Natural killer cell (primary cell): ENCODE data around the gene CYP27B1. TPM values are rescaled to one million over a fixed set of nuclear protein-coding genes. Genes with fewer than 3 reads are reported as not detected.

Source experiments
- ATAC-seq, 3 donors: fragments of 150-1000 bp in 2 of 3; fragments of 200-7000 bp in 1 of 3; cut with Tn5 transposase; 1 replicate in 1 of 3; 2 replicates in 2 of 3; pipeline ENCODE4 v1.10.0; 2021; ENCODE audit warnings: mild to moderate bottlenecking in 2 of 3, moderate library complexity in 2 of 3
- DNase-seq, 2 donors: peaks; one replicate each; pipeline versions ENCODE4 v3.0.0 to v3.0.0-alpha.2; 2013 to 2021; ENCODE audit warnings: mixed read lengths in 1 of 2
- H3K27ac ChIP-seq: one replicate; pipeline ENCODE4 v1.5.1; 2013; ENCODE audit warnings: mild to moderate bottlenecking, low read length
- H3K27me3 ChIP-seq: one replicate; pipeline ENCODE4 v1.6.1; 2013; ENCODE audit warnings: low read length; ENCODE audit not compliant: control insufficient read depth, insufficient read depth
- H3K36me3 ChIP-seq: one replicate; pipeline ENCODE4 v1.6.1; 2013; ENCODE audit warnings: low read length; ENCODE audit not compliant: control insufficient read depth, insufficient read depth
- H3K4me1 ChIP-seq: one replicate; pipeline ENCODE4 v1.6.1; 2013; ENCODE audit warnings: low read length; ENCODE audit not compliant: control insufficient read depth, insufficient read depth
- H3K4me3 ChIP-seq: one replicate; pipeline ENCODE4 v1.5.1; 2013; ENCODE audit warnings: low read length
- H3K9me3 ChIP-seq: one replicate; pipeline ENCODE4 v1.6.1; 2013; ENCODE audit warnings: low read length; ENCODE audit not compliant: control insufficient read depth, insufficient read depth
- H3K27ac Mint-ChIP-seq, 2 donors: one replicate each; pipeline ENCODE4 v1.8.0; 2022; ENCODE audit warnings: mild to moderate bottlenecking in 2 of 2, mixed read lengths in 2 of 2, moderate library complexity in 1 of 2
- H3K27me3 Mint-ChIP-seq, 2 donors: one replicate each; pipeline ENCODE4 v1.8.0; 2022; ENCODE audit warnings: low read depth in 2 of 2, mixed read lengths in 2 of 2
- H3K36me3 Mint-ChIP-seq: one replicate; pipeline ENCODE4 v1.8.0; 2022; ENCODE audit warnings: mixed read lengths
- H3K4me1 Mint-ChIP-seq, 2 donors: one replicate each; pipeline ENCODE4 v1.8.0; 2022; ENCODE audit warnings: mixed read lengths in 2 of 2
- H3K4me3 Mint-ChIP-seq: one replicate; pipeline ENCODE4 v1.8.0; 2022; ENCODE audit warnings: mild to moderate bottlenecking, moderate library complexity, mixed read lengths
- H3K9me3 Mint-ChIP-seq, 2 donors: one replicate each; pipeline ENCODE4 v1.8.0; 2022; ENCODE audit warnings: mixed read lengths in 2 of 2
- WGBS: methylation state at CpG from one replicate; pipeline ENCODE4 v1.1.7; 2013; ENCODE audit warnings: missing lambda C conversion rate; ENCODE audit not compliant: insufficient coverage; 5-methylcytosine and 5-hydroxymethylcytosine counted together
- intact Hi-C: fragments of 100-400 bp; cut with micrococcal nuclease; formaldehyde crosslinking; loops from one replicate; pipeline ENCODE4 v1.14.2; 2022
- total RNA-seq, 4 donors: library from RNA; stranded (reverse); fragments of 120-200 nt in 1 of 4; gene quantifications; one replicate each; pipeline versions ENCODE4 v1.2.3 to v1.2.4, GENCODE V29; 2013 to 2022
- TF ChIP-seq, protein P1 (sequence below): fragments of 200-600 bp; IDR thresholded peaks from one replicate; pipeline ENCODE4 v1.8.0; 2022; ENCODE audit warnings: antibody characterized with exemption

CYP27B1 gene
- total RNA-seq, 3 donors from 2014 or later (not counting 1 experiment from before 2014, with no cell fraction given) = 1.1 to 1.7 (median 1.6) TPM

DNA sequence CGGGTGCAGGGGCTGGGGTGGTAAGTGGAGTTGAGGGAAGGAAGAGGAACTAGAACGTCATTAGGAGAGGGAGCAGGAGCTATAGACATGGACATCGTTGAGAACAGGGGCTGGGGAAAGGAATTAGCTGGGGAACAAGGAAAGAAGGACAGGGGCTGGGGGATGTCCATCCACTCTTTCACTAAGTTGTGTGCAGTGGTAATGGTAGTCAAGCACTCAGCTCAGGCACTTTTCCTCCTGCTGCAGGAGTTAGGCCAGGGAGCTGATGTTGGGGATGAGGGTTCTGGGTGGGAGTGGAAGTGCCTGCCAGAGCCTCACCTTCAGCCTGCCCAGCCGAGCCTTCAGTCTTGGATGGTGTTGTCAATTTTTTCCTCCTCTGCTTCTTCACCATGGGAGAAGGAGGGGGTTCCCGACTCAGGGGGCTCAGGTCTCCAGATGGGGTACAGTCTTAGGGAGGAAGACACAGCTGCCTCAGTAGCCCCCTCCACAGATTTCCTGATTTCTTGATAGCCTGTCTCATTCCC is 37.5 kb downstream of the CYP27B1 start:
- TF ChIP-seq, protein P1, sequence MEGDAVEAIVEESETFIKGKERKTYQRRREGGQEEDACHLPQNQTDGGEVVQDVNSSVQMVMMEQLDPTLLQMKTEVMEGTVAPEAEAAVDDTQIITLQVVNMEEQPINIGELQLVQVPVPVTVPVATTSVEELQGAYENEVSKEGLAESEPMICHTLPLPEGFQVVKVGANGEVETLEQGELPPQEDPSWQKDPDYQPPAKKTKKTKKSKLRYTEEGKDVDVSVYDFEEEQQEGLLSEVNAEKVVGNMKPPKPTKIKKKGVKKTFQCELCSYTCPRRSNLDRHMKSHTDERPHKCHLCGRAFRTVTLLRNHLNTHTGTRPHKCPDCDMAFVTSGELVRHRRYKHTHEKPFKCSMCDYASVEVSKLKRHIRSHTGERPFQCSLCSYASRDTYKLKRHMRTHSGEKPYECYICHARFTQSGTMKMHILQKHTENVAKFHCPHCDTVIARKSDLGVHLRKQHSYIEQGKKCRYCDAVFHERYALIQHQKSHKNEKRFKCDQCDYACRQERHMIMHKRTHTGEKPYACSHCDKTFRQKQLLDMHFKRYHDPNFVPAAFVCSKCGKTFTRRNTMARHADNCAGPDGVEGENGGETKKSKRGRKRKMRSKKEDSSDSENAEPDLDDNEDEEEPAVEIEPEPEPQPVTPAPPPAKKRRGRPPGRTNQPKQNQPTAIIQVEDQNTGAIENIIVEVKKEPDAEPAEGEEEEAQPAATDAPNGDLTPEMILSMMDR = no peak
- Histone ChIP-seq H3K9me3 (no peaks in the 10 kb centered on the region), H3K36me3 (peaks cover 77% of the 10 kb centered on the region), H3K27me3 (no peaks in the 10 kb centered on the region), H3K4me1 (peaks cover 6% of the 10 kb centered on the region), H3K4me3 (no peak overlapping the region), H3K27ac (no peak overlapping the region)
- WGBS = 78% methylated on average over 4 of the region's 5 CpGs
- ATAC-seq (no peak), DNase-seq (no peak)
- intact Hi-C loops = no loop called here
- H3K4me3 Mint-ChIP-seq = no peak overlapping the region
- H3K9me3 Mint-ChIP-seq = no peaks in the 10 kb centered on the region
- no peaks in the 10 kb centered on the region for H3K27me3 Mint-ChIP-seq
- H3K27ac Mint-ChIP-seq = no peak overlapping the region
- peaks cover 8 to 19% of the 10 kb centered on the region in 2 donors for H3K4me1 Mint-ChIP-seq
- H3K36me3 Mint-ChIP-seq = peaks cover 1% of the 10 kb centered on the region

DNA sequence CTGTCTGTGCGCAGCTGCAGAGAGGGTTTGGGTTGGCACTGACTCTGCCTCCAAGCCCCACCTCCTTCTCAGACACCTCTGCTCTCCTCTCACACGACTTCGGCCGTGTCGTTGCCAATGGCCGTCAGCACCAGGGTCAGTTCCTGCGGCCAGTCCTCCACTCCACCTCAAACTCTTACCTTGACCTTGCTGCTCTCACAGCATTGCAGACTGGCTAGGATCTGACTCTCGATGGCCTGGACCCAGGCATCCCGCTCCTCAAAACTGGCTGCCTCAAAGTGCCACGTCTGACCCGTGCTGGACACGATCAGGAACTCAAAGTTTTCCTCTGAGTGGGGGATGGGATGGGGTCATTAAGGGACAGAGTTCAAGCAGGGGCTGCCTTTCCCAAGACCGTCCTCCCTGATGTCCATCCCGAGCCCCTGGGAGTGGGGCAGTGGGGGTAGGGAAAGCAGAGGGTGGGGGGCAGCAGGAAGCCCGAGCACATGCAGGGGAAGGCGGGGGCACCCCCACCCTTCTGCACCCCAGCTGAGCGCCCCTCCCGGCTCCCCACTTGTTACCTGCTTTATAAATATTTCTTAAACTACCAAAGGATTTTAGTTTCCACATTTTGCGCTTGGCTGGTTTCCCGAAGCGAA is 39.0 kb downstream of the CYP27B1 start:
- H3K4me3 ChIP-seq = no peak overlapping the region
- no peaks in the 10 kb centered on the region for H3K27me3 ChIP-seq
- Mint-ChIP-seq H3K4me3 (no peak overlapping the region), H3K27me3 (no peaks in the 10 kb centered on the region), H3K27ac (no peak overlapping the region), H3K9me3 (no peaks in the 10 kb centered on the region), H3K36me3 (no peaks in the 10 kb centered on the region), H3K4me1 (peaks cover 11 to 17% of the 10 kb centered on the region in 2 donors)
- peaks cover 6% of the 10 kb centered on the region for H3K4me1 ChIP-seq
- ATAC-seq (no peak), DNase-seq (no peak)
- intact Hi-C loops = no loop called here
- no peak overlapping the region for H3K27ac ChIP-seq
- peaks cover 62% of the 10 kb centered on the region for H3K36me3 ChIP-seq
- 95% methylated on average over 17 of the region's 21 CpGs for WGBS
- TF ChIP-seq, protein P1 = no peak
- no peaks in the 10 kb centered on the region for H3K9me3 ChIP-seq

DNA sequence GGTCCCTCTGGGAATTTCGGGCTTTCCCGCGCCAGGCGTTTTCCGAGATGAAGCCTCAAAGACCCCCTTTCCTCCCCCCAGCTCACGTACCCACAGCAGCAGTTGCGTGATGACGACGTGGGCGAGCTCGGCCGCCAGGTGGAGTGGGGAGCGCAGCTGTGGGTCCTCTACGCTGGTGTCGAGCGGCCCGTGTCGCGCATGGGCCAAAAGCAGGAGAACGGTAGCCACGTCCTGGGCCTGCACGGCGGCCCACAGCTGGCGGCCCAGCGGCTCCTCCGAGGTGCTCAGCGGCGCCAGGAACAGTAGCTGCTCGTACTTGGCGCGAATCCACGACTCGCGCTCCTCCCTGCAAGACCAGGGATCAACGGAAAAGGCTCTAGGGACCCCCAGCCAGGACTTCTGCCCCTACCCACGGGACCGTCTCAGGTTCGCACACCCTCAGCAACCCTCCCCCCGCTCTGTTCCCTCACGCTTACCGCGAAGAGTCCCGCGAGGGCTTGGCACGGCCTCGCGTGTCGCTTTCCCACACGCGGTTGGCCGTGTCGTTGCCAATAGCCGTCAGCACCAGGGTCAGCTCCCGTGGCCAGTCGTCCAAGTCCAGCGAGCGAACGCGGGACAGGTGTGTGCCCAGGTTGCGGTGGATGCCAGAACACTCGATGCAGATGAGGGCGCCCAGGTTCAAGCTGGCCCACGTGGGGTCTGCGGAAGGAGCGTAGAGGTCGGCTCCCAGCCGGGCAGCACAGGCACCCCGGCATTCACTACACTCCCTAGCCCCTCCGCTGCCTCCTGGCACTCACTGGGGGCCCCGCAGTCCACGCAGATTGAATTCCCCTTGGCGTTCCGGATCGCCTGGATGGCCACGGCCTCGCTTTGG is 39.8 kb downstream of the CYP27B1 start:
- peaks cover 11 to 18% of the 10 kb centered on the region in 2 donors for H3K4me1 Mint-ChIP-seq
- H3K27me3 Mint-ChIP-seq = no peaks in the 10 kb centered on the region
- no peak overlapping the region for H3K4me3 ChIP-seq
- no peak overlapping the region for H3K27ac ChIP-seq
- DNase-seq (peak in 1 of 2 donors; percentile 15), ATAC-seq (no peak)
- peaks cover 6% of the 10 kb centered on the region for H3K4me1 ChIP-seq
- H3K4me3 Mint-ChIP-seq = no peak overlapping the region
- 98% methylated on average over 76 of the region's 76 CpGs for WGBS
- no peaks in the 10 kb centered on the region for H3K36me3 Mint-ChIP-seq
- H3K27ac Mint-ChIP-seq = no peak overlapping the region
- TF ChIP-seq, protein P1 = no peak
- intact Hi-C loops = no loop called here
- H3K9me3 Mint-ChIP-seq = no peaks in the 10 kb centered on the region
- H3K27me3 ChIP-seq = no peaks in the 10 kb centered on the region
- H3K36me3 ChIP-seq = peaks cover 54% of the 10 kb centered on the region
- H3K9me3 ChIP-seq = no peaks in the 10 kb centered on the region
